Measurements from ENCODE around the gene SMO. TPM values are rescaled to one million over a fixed set of nuclear protein-coding genes. Genes with fewer than 3 reads are reported as not detected.

Gene SMO
- total RNA-seq, 1 donor from 2014 or later, result 37.4 TPM

- Mint-ChIP-seq H3K36me3 (ENCODE audit: low read depth) (no peaks in the 10 kb centered on the region), H3K9me3 (ENCODE audit: low read depth) (no peaks in the 10 kb centered on the region), H3K4me1 (ENCODE audit: low read depth) (peaks cover 23% of the 10 kb centered on the region), H3K27ac (ENCODE audit: unreplicated experiment) (peak overlapping the region; percentile 49), H3K4me3 (ENCODE audit: unreplicated experiment) (no peak overlapping the region), H3K27me3 (ENCODE audit: low read depth) (no peaks in the 10 kb centered on the region)
- no peak for DNase-seq (ENCODE audit: low spot score)
- no peak for TF ChIP-seq CTCF (IDR thresholded peaks at IDR 0.05)
These were observed 33.6 kb downstream of the SMO start for GRCh38 chr7:129222064-129222463.

GRCh38 chr7:129224251-129225205, 36.1 kb downstream of the SMO start, which contains the start of gene AHCYL2:
Gene AHCYL2 (plus strand): TSS chr7:129225030.
- Mint-ChIP-seq H3K27me3 (ENCODE audit: low read depth) (no peaks in the 10 kb centered on the region), H3K4me3 (ENCODE audit: unreplicated experiment) (peak within 1 kb of the TSS; percentile 90), H3K36me3 (ENCODE audit: low read depth) (no peaks in the 10 kb centered on the region), H3K27ac (ENCODE audit: unreplicated experiment) (peak within 1 kb of the TSS; percentile 99), H3K4me1 (ENCODE audit: low read depth) (peaks cover 25% of the 10 kb centered on the region), H3K9me3 (ENCODE audit: low read depth) (no peaks in the 10 kb centered on the region)
- DNase-seq (ENCODE audit: low spot score), result peak; percentile 99
- no peak for TF ChIP-seq CTCF (IDR thresholded peaks at IDR 0.05)

- H3K9me3 Mint-ChIP-seq (ENCODE audit: low read depth), result no peaks in the 10 kb centered on the region
- peak; percentile 92 for DNase-seq (ENCODE audit: low spot score)
- H3K4me1 Mint-ChIP-seq (ENCODE audit: low read depth), result peaks cover 25% of the 10 kb centered on the region
These were observed 36.9 kb downstream of the SMO start for GRCh38 chr7:129225206-129225930.

GRCh38 chr7:129225931-129226572, 37.6 kb downstream of the SMO start:
- TF ChIP-seq CTCF (IDR thresholded peaks at IDR 0.05), result peak; percentile 5
- no peak for DNase-seq (ENCODE audit: low spot score)
- Mint-ChIP-seq H3K4me3 (ENCODE audit: unreplicated experiment) (peak overlapping the region; percentile 90), H3K4me1 (ENCODE audit: low read depth) (peaks cover 25% of the 10 kb centered on the region), H3K36me3 (ENCODE audit: low read depth) (no peaks in the 10 kb centered on the region), H3K9me3 (ENCODE audit: low read depth) (no peaks in the 10 kb centered on the region), H3K27me3 (ENCODE audit: low read depth) (no peaks in the 10 kb centered on the region), H3K27ac (ENCODE audit: unreplicated experiment) (peak overlapping the region; percentile 80)

More at GRCh38 chr7:129225206-129225930, 36.9 kb downstream of the SMO start:
- TF ChIP-seq CTCF (IDR thresholded peaks at IDR 0.05), result no peak
- no peaks in the 10 kb centered on the region for H3K36me3 Mint-ChIP-seq (ENCODE audit: low read depth)
- H3K27ac Mint-ChIP-seq (ENCODE audit: unreplicated experiment), result peak overlapping the region; percentile 80
- H3K27me3 Mint-ChIP-seq (ENCODE audit: low read depth), result no peaks in the 10 kb centered on the region
- H3K4me3 Mint-ChIP-seq (ENCODE audit: unreplicated experiment), result peak overlapping the region; percentile 90
